Caco-2 (cell line): ENCODE measurements around the gene LYZL1. TPM values are rescaled to one million over a fixed set of nuclear protein-coding genes. Genes with fewer than 3 reads are reported as not detected.

Experiments
- BruUV-seq: library from RNA; stranded (reverse); fragments of 400-500 nt; replicated peaks from 2 replicates; lab custom pipeline; 2021; lab: Mats Ljungman, UMichigan
- CTCF ChIA-PET: fragments of 300-600 bp; sonication (Branson Sonifier 250); formaldehyde crosslinking; loops from one replicate; lab custom pipeline; 2022; ENCODE audit warnings: antibody characterized with exemption; lab: Charles Lee
- POLR2A ChIA-PET: fragments of 300-600 bp; sonication (Branson Sonifier 250); formaldehyde crosslinking; loops from one replicate; lab custom pipeline; 2022; ENCODE audit warnings: antibody characterized with exemption; lab: Charles Lee
- DNase-seq, 2 experiments: peaks; one replicate each; pipeline versions ENCODE4 v3.0.0 to v3.0.0-alpha.2; 2020 to 2022
- H3K27me3 ChIP-seq: replicated peaks from 2 replicates; pipeline ENCODE4 v1.6.0; 2011; ENCODE audit warnings: low read length; ENCODE audit not compliant: control insufficient read depth, insufficient read depth
- H3K36me3 ChIP-seq: 2 replicates; pipeline ENCODE4 v1.5.1; 2011; ENCODE audit warnings: low read length; ENCODE audit not compliant: control insufficient read depth, insufficient read depth
- H3K4me1 ChIP-seq: fragments of 250-450 bp; sonication (Bioruptor Pico); 2 replicates; pipeline ENCODE4 v1.5.1; 2020; ENCODE audit warnings: mild to moderate bottlenecking
- H3K4me3 ChIP-seq: 2 replicates; pipeline ENCODE4 v1.5.1; 2011; ENCODE audit warnings: low read depth, mild to moderate bottlenecking, control low read depth, low read length
- H3K9me3 ChIP-seq: fragments of 250-450 bp; sonication (Bioruptor Pico); 2 replicates; pipeline ENCODE4 v1.5.1; 2020; ENCODE audit warnings: mild to moderate bottlenecking, moderate library complexity
- H3K27ac Mint-ChIP-seq: one replicate; pipeline ENCODE4 v1.8.0; 2022; ENCODE audit warnings: mixed read lengths; ENCODE audit not compliant: unreplicated experiment
- H3K27me3 Mint-ChIP-seq: one replicate; pipeline ENCODE4 v1.8.0; 2022; ENCODE audit warnings: mixed read lengths; ENCODE audit not compliant: insufficient read depth, unreplicated experiment
- H3K36me3 Mint-ChIP-seq: one replicate; pipeline ENCODE4 v1.8.0; 2022; ENCODE audit warnings: mild to moderate bottlenecking, mixed read lengths; ENCODE audit not compliant: insufficient read depth, unreplicated experiment
- H3K4me1 Mint-ChIP-seq: one replicate; pipeline ENCODE4 v1.8.0; 2022; ENCODE audit warnings: low read depth, mixed read lengths; ENCODE audit not compliant: unreplicated experiment
- H3K4me3 Mint-ChIP-seq: one replicate; pipeline ENCODE4 v1.8.0; 2022; ENCODE audit warnings: mild to moderate bottlenecking, moderate library complexity, mixed read lengths; ENCODE audit not compliant: unreplicated experiment
- H3K9me3 Mint-ChIP-seq: one replicate; pipeline ENCODE4 v1.8.0; 2022; ENCODE audit warnings: mixed read lengths; ENCODE audit not compliant: unreplicated experiment
- intact Hi-C: fragments of 100-400 bp; cut with micrococcal nuclease; formaldehyde crosslinking; loops from one replicate; pipeline ENCODE4 v1.10.0; 2022; ENCODE audit not compliant: unreplicated experiment
- total RNA-seq: library from RNA; stranded (reverse); gene quantifications from 2 replicates; pipeline ENCODE4 v1.2.3, GENCODE V29; 2022
- TF ChIP-seq, protein P1 (sequence below), 2 experiments: fragments of 200-600 bp in 1 of 2; IDR thresholded peaks; 1 replicate in 1 of 2; 2 replicates in 1 of 2; pipeline versions ENCODE4 v1.5.1 to v1.8.0; 2011 to 2022; ENCODE audit warnings: antibody characterized with exemption in 1 of 2, control low read depth in 1 of 2, inconsistent platforms in 1 of 2, low read depth in 1 of 2, low read length in 1 of 2, mild to moderate bottlenecking in 1 of 2, moderate library complexity in 1 of 2; ENCODE audit not compliant: insufficient read depth in 1 of 2, severe bottlenecking in 1 of 2, unreplicated experiment in 1 of 2

The LYZL1 gene
- total RNA-seq, 1 experiment from 2014 or later, result not detected

DNA sequence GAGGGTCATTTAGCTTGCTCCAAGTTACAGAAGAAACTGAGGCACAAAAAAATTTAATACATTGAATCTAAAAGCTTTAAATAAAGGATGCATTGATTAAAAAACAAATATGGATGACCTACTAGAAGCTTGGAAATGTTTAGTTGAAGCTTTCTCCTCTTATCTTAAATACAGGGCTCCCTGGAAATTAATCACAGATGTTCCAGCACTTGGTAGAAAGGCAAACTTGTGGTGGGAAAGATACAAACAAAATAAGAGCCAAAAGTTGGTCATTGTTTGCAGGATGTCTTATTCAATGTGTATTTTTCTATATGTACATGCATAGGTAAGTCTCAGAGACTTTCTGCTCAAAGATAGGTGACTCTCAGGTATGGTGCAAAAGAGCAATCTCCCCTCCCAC lies 40.7 kb upstream of the LYZL1 start:
- Mint-ChIP-seq H3K27ac (no peak overlapping the region), H3K4me3 (no peak overlapping the region), H3K36me3 (no peaks in the 10 kb centered on the region), H3K9me3 (peaks cover 22% of the 10 kb centered on the region), H3K4me1 (peaks cover 9% of the 10 kb centered on the region), H3K27me3 (no peaks in the 10 kb centered on the region)
- Histone ChIP-seq H3K9me3 (no peaks in the 10 kb centered on the region), H3K27me3 (no peaks in the 10 kb centered on the region), H3K4me3 (no peak overlapping the region), H3K36me3 (no peaks in the 10 kb centered on the region), H3K4me1 (peaks cover 11% of the 10 kb centered on the region)
- ChIA-PET CTCF (interaction anchor here (0.7 kb wide), 1 partner anchor 125 kb away, joined by 4 read pairs; no protein-coding TSS in a partner anchor), POLR2A (no interaction called here)
- intact Hi-C loops, result no loop called here
- DNase-seq, result no peak
- no TSS peak for BruUV-seq
- TF ChIP-seq, protein P1, sequence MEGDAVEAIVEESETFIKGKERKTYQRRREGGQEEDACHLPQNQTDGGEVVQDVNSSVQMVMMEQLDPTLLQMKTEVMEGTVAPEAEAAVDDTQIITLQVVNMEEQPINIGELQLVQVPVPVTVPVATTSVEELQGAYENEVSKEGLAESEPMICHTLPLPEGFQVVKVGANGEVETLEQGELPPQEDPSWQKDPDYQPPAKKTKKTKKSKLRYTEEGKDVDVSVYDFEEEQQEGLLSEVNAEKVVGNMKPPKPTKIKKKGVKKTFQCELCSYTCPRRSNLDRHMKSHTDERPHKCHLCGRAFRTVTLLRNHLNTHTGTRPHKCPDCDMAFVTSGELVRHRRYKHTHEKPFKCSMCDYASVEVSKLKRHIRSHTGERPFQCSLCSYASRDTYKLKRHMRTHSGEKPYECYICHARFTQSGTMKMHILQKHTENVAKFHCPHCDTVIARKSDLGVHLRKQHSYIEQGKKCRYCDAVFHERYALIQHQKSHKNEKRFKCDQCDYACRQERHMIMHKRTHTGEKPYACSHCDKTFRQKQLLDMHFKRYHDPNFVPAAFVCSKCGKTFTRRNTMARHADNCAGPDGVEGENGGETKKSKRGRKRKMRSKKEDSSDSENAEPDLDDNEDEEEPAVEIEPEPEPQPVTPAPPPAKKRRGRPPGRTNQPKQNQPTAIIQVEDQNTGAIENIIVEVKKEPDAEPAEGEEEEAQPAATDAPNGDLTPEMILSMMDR (IDR thresholded peaks at IDR 0.05; ENCODE audit: insufficient read depth in 1 of 2, low read depth in 1 of 2, low read length in 1 of 2, severe bottlenecking in 1 of 2, unreplicated experiment in 1 of 2), result no peak

DNA sequence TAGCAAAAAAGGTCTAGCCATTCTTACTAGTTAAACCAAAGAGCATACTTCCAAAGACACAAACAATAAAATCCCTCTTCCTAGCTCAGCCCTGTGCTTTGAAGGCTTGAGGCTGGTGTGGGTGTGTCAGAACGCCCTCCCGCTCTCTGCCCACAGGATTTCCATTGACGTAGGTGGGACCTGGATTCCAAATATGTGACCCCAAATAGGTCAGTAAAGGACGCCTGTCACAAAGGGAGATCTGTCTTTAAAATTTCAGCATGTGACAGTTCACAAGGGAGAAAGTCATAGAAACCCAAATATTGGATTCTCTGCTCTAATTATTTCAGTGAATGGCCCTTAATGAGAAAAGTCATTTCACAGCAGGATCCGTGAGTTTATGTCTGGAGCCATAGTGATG lies 39.9 kb upstream of the LYZL1 start:
- TF ChIP-seq, protein P1 (IDR thresholded peaks at IDR 0.05; ENCODE audit: insufficient read depth in 1 of 2, low read depth in 1 of 2, low read length in 1 of 2, severe bottlenecking in 1 of 2, unreplicated experiment in 1 of 2), result no peak
- no peak overlapping the region for H3K4me3 Mint-ChIP-seq
- no peaks in the 10 kb centered on the region for H3K36me3 Mint-ChIP-seq
- BruUV-seq, result no TSS peak
- Histone ChIP-seq H3K9me3 (no peaks in the 10 kb centered on the region), H3K4me1 (peaks cover 14% of the 10 kb centered on the region), H3K27me3 (no peaks in the 10 kb centered on the region), H3K4me3 (no peak overlapping the region), H3K36me3 (no peaks in the 10 kb centered on the region)
- no peak for DNase-seq
- intact Hi-C loops, result no loop called here
- no peak overlapping the region for H3K27ac Mint-ChIP-seq
- peaks cover 22% of the 10 kb centered on the region for H3K9me3 Mint-ChIP-seq
- H3K27me3 Mint-ChIP-seq, result no peaks in the 10 kb centered on the region
- H3K4me1 Mint-ChIP-seq, result peaks cover 17% of the 10 kb centered on the region
- CTCF ChIA-PET, result no interaction called here
- POLR2A ChIA-PET, result no interaction called here

DNA sequence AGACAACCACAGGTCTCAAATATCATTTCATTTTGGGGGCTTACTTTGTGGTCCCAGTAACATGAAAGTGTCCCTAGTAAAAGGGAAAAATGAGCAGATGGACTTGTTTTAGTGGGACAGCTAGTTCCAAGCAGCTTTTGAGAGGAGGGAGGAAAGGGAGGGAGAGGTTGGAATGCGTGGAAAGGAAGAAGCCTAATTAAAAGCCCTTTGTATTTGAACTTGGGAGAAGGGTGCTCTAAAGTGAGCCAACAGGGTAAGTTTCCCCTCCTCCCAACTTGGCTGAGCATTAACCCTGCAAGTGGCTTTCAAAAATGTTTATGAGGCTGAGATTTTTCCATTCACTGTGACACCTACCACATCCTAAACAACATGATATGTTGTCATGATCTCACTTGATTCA lies 38.8 kb upstream of the LYZL1 start:
- Mint-ChIP-seq H3K4me1 (peaks cover 28% of the 10 kb centered on the region), H3K4me3 (no peak overlapping the region), H3K27ac (no peak overlapping the region), H3K9me3 (peaks cover 15% of the 10 kb centered on the region), H3K27me3 (no peaks in the 10 kb centered on the region), H3K36me3 (no peaks in the 10 kb centered on the region)
- BruUV-seq, result no TSS peak
- Histone ChIP-seq H3K4me3 (no peak overlapping the region), H3K4me1 (peaks cover 24% of the 10 kb centered on the region), H3K36me3 (no peaks in the 10 kb centered on the region), H3K27me3 (no peaks in the 10 kb centered on the region), H3K9me3 (no peaks in the 10 kb centered on the region)
- no peak for DNase-seq
- TF ChIP-seq, protein P1 (IDR thresholded peaks at IDR 0.05; ENCODE audit: insufficient read depth in 1 of 2, low read depth in 1 of 2, low read length in 1 of 2, severe bottlenecking in 1 of 2, unreplicated experiment in 1 of 2), result no peak
- ChIA-PET POLR2A (interaction anchor here (0.5 kb wide), 1 partner anchor 22 kb away, joined by 4 read pairs; no protein-coding TSS in a partner anchor), CTCF (no interaction called here)
- intact Hi-C loops, result no loop called here
